Astrocyte (in vitro differentiated cells and primary cell): ENCODE measurements around the gene ZCCHC10. TPM values are rescaled to one million over a fixed set of nuclear protein-coding genes. Genes with fewer than 3 reads are reported as not detected.

Source experiments
- DNase-seq: peaks from one replicate; pipeline ENCODE4 v3.0.0-alpha.2; 2010; ENCODE audit warnings: low read depth
- FAIRE-seq: peaks from 2 replicates; lab custom pipeline; 2011; peaks lifted over from hg19 to GRCh38; lab: Jason Lieb, UNC
- H2AFZ ChIP-seq: 2 replicates; pipeline ENCODE4 v1.6.0; 2012; ENCODE audit warnings: low read depth, low read length, inconsistent platforms
- H3K27ac ChIP-seq: 2 replicates; pipeline ENCODE4 v1.5.1; 2011; ENCODE audit warnings: low read depth, low read length, inconsistent platforms
- H3K27me3 ChIP-seq: 2 replicates; pipeline ENCODE4 v1.6.0; 2011; ENCODE audit warnings: low read length, inconsistent platforms; ENCODE audit not compliant: insufficient read depth
- H3K36me3 ChIP-seq: 2 replicates; pipeline ENCODE4 v1.5.1; 2011; ENCODE audit warnings: low read length, inconsistent platforms; ENCODE audit not compliant: insufficient read depth
- H3K4me1 ChIP-seq: 2 replicates; pipeline ENCODE4 v1.5.1; 2011; ENCODE audit warnings: low read length, inconsistent platforms; ENCODE audit not compliant: insufficient read depth
- H3K4me2 ChIP-seq: 2 replicates; pipeline ENCODE4 v1.6.0; 2012; ENCODE audit warnings: low read length, inconsistent platforms
- H3K4me3 ChIP-seq: 2 replicates; pipeline ENCODE4 v1.5.1; 2011; ENCODE audit warnings: low read depth, mild to moderate bottlenecking, low read length, inconsistent platforms; ENCODE audit not compliant: insufficient read depth
- H3K79me2 ChIP-seq: 2 replicates; pipeline ENCODE4 v1.6.0; 2012; ENCODE audit warnings: mild to moderate bottlenecking, low read length, inconsistent platforms; ENCODE audit not compliant: insufficient read depth
- H3K9ac ChIP-seq: 2 replicates; pipeline ENCODE4 v1.6.0; 2012; ENCODE audit warnings: mild to moderate bottlenecking, low read length, inconsistent platforms
- H3K9me3 ChIP-seq: 2 replicates; pipeline ENCODE4 v1.5.1; 2012; ENCODE audit warnings: low read depth, mild to moderate bottlenecking, low read length, inconsistent platforms; ENCODE audit not compliant: insufficient read depth
- H4K20me1 ChIP-seq: 2 replicates; pipeline ENCODE4 v1.6.0; 2012; ENCODE audit warnings: low read length, inconsistent platforms; ENCODE audit not compliant: insufficient read depth
- H3K27ac Mint-ChIP-seq: one replicate; pipeline ENCODE4 v1.8.0; 2021; ENCODE audit warnings: mild to moderate bottlenecking, mixed read lengths; ENCODE audit not compliant: unreplicated experiment
- H3K27me3 Mint-ChIP-seq: one replicate; pipeline ENCODE4 v1.8.0; 2021; ENCODE audit warnings: low read depth, mixed read lengths; ENCODE audit not compliant: unreplicated experiment
- H3K36me3 Mint-ChIP-seq: one replicate; pipeline ENCODE4 v1.8.0; 2021; ENCODE audit warnings: low read depth, mixed read lengths; ENCODE audit not compliant: unreplicated experiment
- H3K4me1 Mint-ChIP-seq: one replicate; pipeline ENCODE4 v1.8.0; 2021; ENCODE audit warnings: low read depth, mixed read lengths; ENCODE audit not compliant: unreplicated experiment
- H3K4me3 Mint-ChIP-seq: one replicate; pipeline ENCODE4 v1.8.0; 2021; ENCODE audit warnings: mild to moderate bottlenecking, moderate library complexity, mixed read lengths; ENCODE audit not compliant: unreplicated experiment
- H3K9me3 Mint-ChIP-seq: one replicate; pipeline ENCODE4 v1.8.0; 2021; ENCODE audit warnings: mild to moderate bottlenecking, mixed read lengths; ENCODE audit not compliant: unreplicated experiment
- CTCF ChIP-seq: IDR thresholded peaks from 2 replicates; pipeline ENCODE4 v1.5.1; 2011; ENCODE audit warnings: low read depth, mild to moderate bottlenecking, inconsistent platforms, low read length, moderate library complexity; ENCODE audit not compliant: insufficient read depth
- EZH2 ChIP-seq: IDR thresholded peaks from 2 replicates; pipeline ENCODE4 v1.6.1; 2012; ENCODE audit warnings: mild to moderate bottlenecking, low read length, inconsistent platforms; ENCODE audit not compliant: insufficient read depth
- total RNA-seq: library from RNA; stranded (reverse); gene quantifications from 2 replicates; pipeline ENCODE4 v1.2.1, GENCODE V29; 2021

ZCCHC10 gene
- total RNA-seq, 1 donor from 2014 or later = 29.1 TPM

GRCh38 chr5:133053448-133053847 is 27.1 kb upstream of the ZCCHC10 start:
- H3K4me2 ChIP-seq = peak overlapping the region; percentile 99
- peak overlapping the region; percentile 99 for H3K9ac ChIP-seq
- no peak for FAIRE-seq
- peaks cover 62% of the 10 kb centered on the region for H4K20me1 ChIP-seq
- peaks cover 13% of the 10 kb centered on the region for H3K4me1 ChIP-seq
- no peaks in the 10 kb centered on the region for H3K9me3 ChIP-seq
- Mint-ChIP-seq H3K4me3 (peak overlapping the region; percentile 95), H3K4me1 (peaks cover 22% of the 10 kb centered on the region), H3K9me3 (no peaks in the 10 kb centered on the region), H3K27me3 (no peaks in the 10 kb centered on the region), H3K36me3 (no peaks in the 10 kb centered on the region), H3K27ac (no peak overlapping the region)
- TF ChIP-seq EZH2 (no peak), CTCF (no peak)
- no peaks in the 10 kb centered on the region for H3K27me3 ChIP-seq
- no peaks in the 10 kb centered on the region for H3K36me3 ChIP-seq
- H3K4me3 ChIP-seq = peak overlapping the region; percentile 87
- DNase-seq = no peak
- H2AFZ ChIP-seq = no peak overlapping the region
- peaks cover 77% of the 10 kb centered on the region for H3K79me2 ChIP-seq
- no peak overlapping the region for H3K27ac ChIP-seq

- H3K9me3 Mint-ChIP-seq = no peaks in the 10 kb centered on the region
- Histone ChIP-seq H3K79me2 (peaks cover 68% of the 10 kb centered on the region), H3K27me3 (no peaks in the 10 kb centered on the region), H3K4me1 (peaks cover 13% of the 10 kb centered on the region), H3K36me3 (no peaks in the 10 kb centered on the region), H2AFZ (peak overlapping the region; percentile 73), H3K4me3 (peak overlapping the region; percentile 87), H3K9ac (peak overlapping the region; percentile 99), H4K20me1 (peaks cover 53% of the 10 kb centered on the region), H3K9me3 (no peaks in the 10 kb centered on the region), H3K27ac (peak overlapping the region; percentile 98), H3K4me2 (peak overlapping the region; percentile 99)
- peaks cover 19% of the 10 kb centered on the region for H3K4me1 Mint-ChIP-seq
- no peaks in the 10 kb centered on the region for H3K27me3 Mint-ChIP-seq
- H3K27ac Mint-ChIP-seq = peak overlapping the region; percentile 94
- H3K4me3 Mint-ChIP-seq = peak overlapping the region; percentile 95
- FAIRE-seq (no peak), DNase-seq (peak; percentile 19)
- TF ChIP-seq CTCF (no peak), EZH2 (no peak)
- H3K36me3 Mint-ChIP-seq = no peaks in the 10 kb centered on the region
Measured at GRCh38 chr5:133052317-133053175, 26.2 kb upstream of the ZCCHC10 start.
